Measurements from ENCODE around the gene EDNRB.

DNA sequence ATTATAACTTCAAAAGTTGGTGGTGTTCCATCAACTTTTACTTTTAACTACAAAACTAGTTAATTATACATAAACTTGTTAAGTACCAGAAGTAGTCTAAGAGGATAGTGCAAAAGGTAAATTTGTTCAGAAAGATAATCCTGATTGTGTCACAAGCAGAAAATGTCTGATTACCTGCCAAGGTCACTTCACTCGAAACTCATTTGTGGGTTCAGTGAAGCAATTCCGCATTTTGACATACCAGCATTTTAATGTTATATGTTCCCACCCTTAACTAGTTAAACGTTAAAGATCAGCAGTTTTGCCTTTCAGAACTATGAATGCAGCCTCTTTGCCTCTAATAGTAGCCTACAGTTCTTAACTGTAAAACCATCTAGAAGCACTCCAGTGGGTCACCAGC lies 5.6 kb downstream of the EDNRB start:
- TF ChIP-seq, protein P1, sequence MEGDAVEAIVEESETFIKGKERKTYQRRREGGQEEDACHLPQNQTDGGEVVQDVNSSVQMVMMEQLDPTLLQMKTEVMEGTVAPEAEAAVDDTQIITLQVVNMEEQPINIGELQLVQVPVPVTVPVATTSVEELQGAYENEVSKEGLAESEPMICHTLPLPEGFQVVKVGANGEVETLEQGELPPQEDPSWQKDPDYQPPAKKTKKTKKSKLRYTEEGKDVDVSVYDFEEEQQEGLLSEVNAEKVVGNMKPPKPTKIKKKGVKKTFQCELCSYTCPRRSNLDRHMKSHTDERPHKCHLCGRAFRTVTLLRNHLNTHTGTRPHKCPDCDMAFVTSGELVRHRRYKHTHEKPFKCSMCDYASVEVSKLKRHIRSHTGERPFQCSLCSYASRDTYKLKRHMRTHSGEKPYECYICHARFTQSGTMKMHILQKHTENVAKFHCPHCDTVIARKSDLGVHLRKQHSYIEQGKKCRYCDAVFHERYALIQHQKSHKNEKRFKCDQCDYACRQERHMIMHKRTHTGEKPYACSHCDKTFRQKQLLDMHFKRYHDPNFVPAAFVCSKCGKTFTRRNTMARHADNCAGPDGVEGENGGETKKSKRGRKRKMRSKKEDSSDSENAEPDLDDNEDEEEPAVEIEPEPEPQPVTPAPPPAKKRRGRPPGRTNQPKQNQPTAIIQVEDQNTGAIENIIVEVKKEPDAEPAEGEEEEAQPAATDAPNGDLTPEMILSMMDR (IDR thresholded peaks at IDR 0.05): no peak
- TF ChIP-seq POLR2A (IDR thresholded peaks at IDR 0.05): no peak

All from Peyer's patch (tissue), 4 donors.